ENCODE data around the gene KRT74.

The KRT74 gene

DNA sequence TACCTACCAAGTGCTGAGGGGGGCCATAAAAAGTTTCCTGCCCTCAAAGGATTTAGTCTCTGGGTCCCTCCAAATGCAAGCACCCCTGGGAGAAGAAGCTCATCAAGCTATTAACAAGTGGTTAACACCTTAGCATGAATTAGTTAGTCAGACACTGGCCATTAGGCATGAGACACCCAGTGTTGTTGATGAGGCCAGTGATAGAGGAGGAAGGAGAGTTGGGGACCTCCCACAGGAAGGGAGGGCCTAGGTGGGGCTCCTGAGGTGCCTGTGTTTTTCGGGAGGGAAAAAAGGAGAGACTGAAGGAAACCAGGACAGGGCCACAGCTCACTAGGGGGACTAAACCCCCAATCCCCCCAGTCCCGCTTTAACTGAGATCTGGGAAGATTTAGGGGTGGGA lies 16.2 kb downstream of the KRT74 start:
- H2BK15ac ChIP-seq (replicated peaks; ENCODE audit: low read depth): no peak overlapping the region
- H3K27me3 ChIP-seq (ENCODE audit: insufficient read depth, low read length, poor library complexity): no peaks in the 10 kb centered on the region
- no peak for DNase-seq
- H2BK5ac ChIP-seq (ENCODE audit: low read length): no peak overlapping the region
- H3K79me1 ChIP-seq (ENCODE audit: low read length): no peaks in the 10 kb centered on the region
- peaks cover 2% of the 10 kb centered on the region for H3K4me1 ChIP-seq (ENCODE audit: control insufficient read depth, low read depth, low read length)
- H3K56ac ChIP-seq (ENCODE audit: low read length): no peak overlapping the region
- H4K8ac ChIP-seq (ENCODE audit: low read depth, low read length): no peak overlapping the region
- no peak overlapping the region for H3K27ac ChIP-seq (ENCODE audit: low read depth, low read length)
- no peak overlapping the region for H3K23ac ChIP-seq (ENCODE audit: low read length)
- no peak overlapping the region for H3K18ac ChIP-seq (ENCODE audit: low read length)
- H3K4me3 ChIP-seq (ENCODE audit: low read length): no peak overlapping the region
- no peaks in the 10 kb centered on the region for H3K36me3 ChIP-seq (ENCODE audit: control insufficient read depth, insufficient read depth, low read length)
- no peak overlapping the region for H2AK5ac ChIP-seq (ENCODE audit: low read length)
- no peak overlapping the region for H3K9ac ChIP-seq (ENCODE audit: low read length)
- H3K79me2 ChIP-seq (ENCODE audit: control insufficient read depth, insufficient read depth, low read length): no peaks in the 10 kb centered on the region
- H4K5ac ChIP-seq (ENCODE audit: low read length): no peak overlapping the region
- WGBS (ENCODE audit: extremely low coverage, insufficient coverage, low lambda C conversion rate): no CpG with 5 or more reads among the region's 2 CpGs
- no peak overlapping the region for H3K4ac ChIP-seq (ENCODE audit: low read depth, low read length)
- H3K4me2 ChIP-seq (ENCODE audit: low read length): no peak overlapping the region
- no peak overlapping the region for H2BK120ac ChIP-seq (ENCODE audit: low read depth, low read length)

DNA sequence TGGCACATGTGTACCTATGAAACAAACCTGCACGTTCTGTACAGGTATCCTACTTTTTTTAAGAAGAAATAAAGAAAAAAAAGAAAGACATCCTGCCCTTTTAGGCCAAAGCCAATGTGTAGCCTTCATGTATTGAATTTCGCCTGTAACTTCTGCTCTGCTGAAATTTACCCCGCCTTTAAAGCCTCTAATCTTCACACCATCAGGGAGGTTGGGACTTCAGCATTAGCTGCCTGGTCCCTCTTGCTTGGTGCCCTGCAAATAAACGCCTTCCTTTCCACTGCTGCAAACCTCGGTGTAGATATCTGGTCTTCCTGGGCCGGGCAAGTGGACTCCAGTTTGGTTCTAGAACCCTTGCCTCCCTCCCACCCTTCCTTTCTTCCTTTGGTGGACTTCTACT lies 18.1 kb downstream of the KRT74 start:
- Histone ChIP-seq H2BK120ac (ENCODE audit: low read depth, low read length) (no peak overlapping the region), H4K8ac (ENCODE audit: low read depth, low read length) (no peak overlapping the region), H4K5ac (ENCODE audit: low read length) (no peak overlapping the region), H2BK15ac (replicated peaks; ENCODE audit: low read depth) (no peak overlapping the region), H3K18ac (ENCODE audit: low read length) (no peak overlapping the region), H3K79me1 (ENCODE audit: low read length) (no peaks in the 10 kb centered on the region), H2BK5ac (ENCODE audit: low read length) (no peak overlapping the region), H3K4me2 (ENCODE audit: low read length) (no peak overlapping the region), H3K4me1 (ENCODE audit: control insufficient read depth, low read depth, low read length) (peaks cover 2% of the 10 kb centered on the region), H3K4ac (ENCODE audit: low read depth, low read length) (no peak overlapping the region), H3K79me2 (ENCODE audit: control insufficient read depth, insufficient read depth, low read length) (no peaks in the 10 kb centered on the region), H3K4me3 (ENCODE audit: low read length) (no peak overlapping the region), H3K27me3 (ENCODE audit: insufficient read depth, low read length, poor library complexity) (no peaks in the 10 kb centered on the region), H3K9ac (ENCODE audit: low read length) (no peak overlapping the region), H3K23ac (ENCODE audit: low read length) (no peak overlapping the region), H3K56ac (ENCODE audit: low read length) (no peak overlapping the region), H2AK5ac (ENCODE audit: low read length) (no peak overlapping the region), H3K36me3 (ENCODE audit: control insufficient read depth, insufficient read depth, low read length) (no peaks in the 10 kb centered on the region), H3K27ac (ENCODE audit: low read depth, low read length) (no peak overlapping the region)
- DNase-seq: peak; percentile 53
- WGBS (ENCODE audit: extremely low coverage, insufficient coverage, low lambda C conversion rate): no CpG with 5 or more reads among the region's 6 CpGs

DNA sequence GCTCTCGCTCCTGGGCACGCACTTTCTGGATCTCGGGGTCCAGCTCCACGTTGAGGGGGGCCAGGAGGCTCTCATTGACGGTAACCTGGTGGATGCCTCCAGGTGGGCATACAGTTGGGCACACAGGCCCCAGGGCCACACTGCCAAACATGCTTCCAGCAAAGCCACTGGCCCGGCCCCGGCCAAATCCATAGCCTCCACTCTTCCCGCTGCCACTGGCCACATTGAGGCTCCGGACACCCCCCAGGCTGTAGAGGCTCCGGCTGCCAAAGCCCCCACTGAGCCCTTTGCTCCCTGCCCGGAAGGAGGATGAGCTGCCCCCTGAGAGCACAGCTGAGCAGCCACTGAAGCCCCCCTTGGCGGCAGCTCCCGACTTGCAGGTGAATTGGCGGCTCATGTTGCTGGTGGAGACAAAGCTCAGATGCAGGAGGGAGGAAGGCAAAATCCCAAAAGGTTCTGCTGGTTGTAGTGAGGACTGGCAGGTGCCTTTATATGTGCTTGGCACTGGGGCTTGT lies 20.9 kb downstream of the KRT74 start, which contains the start of gene KRT71:
Gene KRT71, minus strand, starts transcription at position 465 of the 515 bp plus-strand sequence. Its CDS starts 68 bp downstream, at position 397.
- H3K23ac ChIP-seq (ENCODE audit: low read length): no peak within 1 kb of the TSS
- H3K56ac ChIP-seq (ENCODE audit: low read length): no peak within 1 kb of the TSS
- H3K18ac ChIP-seq (ENCODE audit: low read length): no peak within 1 kb of the TSS
- H3K79me2 ChIP-seq (ENCODE audit: control insufficient read depth, insufficient read depth, low read length): no peaks in the 10 kb centered on the region
- H4K5ac ChIP-seq (ENCODE audit: low read length): no peak within 1 kb of the TSS
- whole genome bisulfite sequencing (ENCODE audit: extremely low coverage, insufficient coverage, low lambda C conversion rate): no CpG with 5 or more reads among the region's 14 CpGs
- no peak within 1 kb of the TSS for H3K4ac ChIP-seq (ENCODE audit: low read depth, low read length)
- no peak within 1 kb of the TSS for H3K27ac ChIP-seq (ENCODE audit: low read depth, low read length)
- H2BK15ac ChIP-seq (replicated peaks; ENCODE audit: low read depth): no peak within 1 kb of the TSS
- no peaks in the 10 kb centered on the region for H3K79me1 ChIP-seq (ENCODE audit: low read length)
- no peak within 1 kb of the TSS for H3K9ac ChIP-seq (ENCODE audit: low read length)
- no peak within 1 kb of the TSS for H3K4me2 ChIP-seq (ENCODE audit: low read length)
- no peak within 1 kb of the TSS for H2BK5ac ChIP-seq (ENCODE audit: low read length)
- H2BK120ac ChIP-seq (ENCODE audit: low read depth, low read length): no peak within 1 kb of the TSS
- DNase-seq: no peak
- H3K36me3 ChIP-seq (ENCODE audit: control insufficient read depth, insufficient read depth, low read length): no peaks in the 10 kb centered on the region
- H3K4me3 ChIP-seq (ENCODE audit: low read length): no peak within 1 kb of the TSS
- H3K27me3 ChIP-seq (ENCODE audit: insufficient read depth, low read length, poor library complexity): no peaks in the 10 kb centered on the region
- H4K8ac ChIP-seq (ENCODE audit: low read depth, low read length): no peak within 1 kb of the TSS
- no peak within 1 kb of the TSS for H2AK5ac ChIP-seq (ENCODE audit: low read length)
- peaks cover 2% of the 10 kb centered on the region for H3K4me1 ChIP-seq (ENCODE audit: control insufficient read depth, low read depth, low read length)

GRCh38 chr12:52552055-52552454 lies 21.6 kb downstream of the KRT74 start:
- Histone ChIP-seq H3K27me3 (ENCODE audit: insufficient read depth, low read length, poor library complexity) (no peaks in the 10 kb centered on the region), H3K9ac (ENCODE audit: low read length) (no peak overlapping the region), H3K36me3 (ENCODE audit: control insufficient read depth, insufficient read depth, low read length) (no peaks in the 10 kb centered on the region), H2BK5ac (ENCODE audit: low read length) (no peak overlapping the region), H2BK120ac (ENCODE audit: low read depth, low read length) (no peak overlapping the region), H3K56ac (ENCODE audit: low read length) (no peak overlapping the region), H3K4me3 (ENCODE audit: low read length) (no peak overlapping the region), H3K23ac (ENCODE audit: low read length) (no peak overlapping the region), H3K4me1 (ENCODE audit: control insufficient read depth, low read depth, low read length) (peaks cover 2% of the 10 kb centered on the region), H4K8ac (ENCODE audit: low read depth, low read length) (no peak overlapping the region), H3K18ac (ENCODE audit: low read length) (no peak overlapping the region), H2AK5ac (ENCODE audit: low read length) (no peak overlapping the region), H2BK15ac (replicated peaks; ENCODE audit: low read depth) (no peak overlapping the region), H3K4me2 (ENCODE audit: low read length) (no peak overlapping the region), H4K5ac (ENCODE audit: low read length) (no peak overlapping the region), H3K27ac (ENCODE audit: low read depth, low read length) (no peak overlapping the region), H3K79me1 (ENCODE audit: low read length) (no peaks in the 10 kb centered on the region), H3K79me2 (ENCODE audit: control insufficient read depth, insufficient read depth, low read length) (no peaks in the 10 kb centered on the region), H3K4ac (ENCODE audit: low read depth, low read length) (no peak overlapping the region)
- DNase-seq: no peak
- no CpG with 5 or more reads among the region's 5 CpGs for WGBS (ENCODE audit: extremely low coverage, insufficient coverage, low lambda C conversion rate)

DNA sequence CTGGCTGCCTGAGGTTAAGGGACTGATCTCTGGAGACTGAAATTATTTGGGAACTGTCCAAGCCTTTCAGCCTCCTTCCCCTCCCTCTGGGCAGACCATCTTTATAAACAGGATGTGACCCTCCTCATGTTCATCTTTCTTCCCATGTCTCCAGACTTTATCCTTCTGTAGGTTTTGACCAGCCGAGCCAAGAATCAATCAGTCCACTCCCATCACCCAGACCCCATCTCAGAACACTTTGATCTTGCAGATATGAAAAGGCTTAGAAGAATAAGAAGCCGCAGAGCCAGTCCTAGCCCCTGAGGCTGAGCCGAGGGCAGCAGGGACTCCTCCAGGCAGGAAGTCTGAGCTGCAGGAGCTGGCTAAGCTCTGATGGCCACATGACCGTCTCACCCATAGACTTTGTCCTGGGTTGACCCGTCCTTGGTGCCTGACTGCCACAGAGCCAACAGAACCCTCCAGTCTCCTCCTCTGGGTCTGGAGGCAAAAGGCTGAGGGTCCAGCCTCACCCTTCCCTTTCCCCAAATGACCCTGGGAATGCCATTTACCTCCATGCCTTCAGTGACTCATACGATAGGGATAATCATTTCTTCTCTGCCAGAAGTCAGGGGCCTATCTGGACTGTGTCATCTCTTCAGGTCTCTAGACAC lies 22.3 kb downstream of the KRT74 start:
- Histone ChIP-seq H3K56ac (ENCODE audit: low read length) (no peak overlapping the region), H3K27me3 (ENCODE audit: insufficient read depth, low read length, poor library complexity) (no peaks in the 10 kb centered on the region), H2BK120ac (ENCODE audit: low read depth, low read length) (no peak overlapping the region), H3K9ac (ENCODE audit: low read length) (no peak overlapping the region), H3K4ac (ENCODE audit: low read depth, low read length) (no peak overlapping the region), H2AK5ac (ENCODE audit: low read length) (no peak overlapping the region), H3K4me1 (ENCODE audit: control insufficient read depth, low read depth, low read length) (peaks cover 2% of the 10 kb centered on the region), H3K4me2 (ENCODE audit: low read length) (no peak overlapping the region), H3K79me2 (ENCODE audit: control insufficient read depth, insufficient read depth, low read length) (no peaks in the 10 kb centered on the region), H3K36me3 (ENCODE audit: control insufficient read depth, insufficient read depth, low read length) (no peaks in the 10 kb centered on the region), H3K23ac (ENCODE audit: low read length) (no peak overlapping the region), H4K5ac (ENCODE audit: low read length) (no peak overlapping the region), H4K8ac (ENCODE audit: low read depth, low read length) (no peak overlapping the region), H3K18ac (ENCODE audit: low read length) (no peak overlapping the region), H2BK15ac (replicated peaks; ENCODE audit: low read depth) (no peak overlapping the region), H3K27ac (ENCODE audit: low read depth, low read length) (no peak overlapping the region), H3K4me3 (ENCODE audit: low read length) (no peak overlapping the region), H3K79me1 (ENCODE audit: low read length) (no peaks in the 10 kb centered on the region), H2BK5ac (ENCODE audit: low read length) (no peak overlapping the region)
- DNase-seq: peak; percentile 11
- WGBS (ENCODE audit: extremely low coverage, insufficient coverage, low lambda C conversion rate): no CpG with 5 or more reads among the region's 6 CpGs

DNA sequence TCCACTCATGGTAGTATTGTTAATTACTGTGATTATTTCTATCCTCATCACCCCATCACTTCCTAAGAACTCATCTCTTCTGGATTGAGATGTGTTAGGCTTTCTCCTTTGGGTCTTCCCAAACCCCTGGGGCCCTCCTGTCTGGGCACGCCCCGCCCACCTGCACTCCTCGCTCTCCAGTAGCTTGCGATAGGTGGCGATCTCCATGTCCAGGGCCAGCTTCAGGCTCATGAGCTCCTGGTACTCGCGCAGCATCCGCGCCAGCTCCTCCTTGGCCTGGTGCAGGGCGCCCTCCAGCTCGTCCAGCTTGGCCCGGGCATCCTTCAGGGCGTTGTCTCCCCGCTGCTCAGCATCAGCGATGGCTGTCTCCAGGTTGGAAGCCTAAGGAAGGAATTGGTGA lies 27.5 kb downstream of the KRT74 start:
- Histone ChIP-seq H3K79me2 (ENCODE audit: control insufficient read depth, insufficient read depth, low read length) (no peaks in the 10 kb centered on the region), H3K27me3 (ENCODE audit: insufficient read depth, low read length, poor library complexity) (no peaks in the 10 kb centered on the region), H3K18ac (ENCODE audit: low read length) (no peak overlapping the region), H4K5ac (ENCODE audit: low read length) (no peak overlapping the region), H3K23ac (ENCODE audit: low read length) (no peak overlapping the region), H3K79me1 (ENCODE audit: low read length) (no peaks in the 10 kb centered on the region), H3K27ac (ENCODE audit: low read depth, low read length) (no peak overlapping the region), H2BK120ac (ENCODE audit: low read depth, low read length) (no peak overlapping the region), H3K36me3 (ENCODE audit: control insufficient read depth, insufficient read depth, low read length) (no peaks in the 10 kb centered on the region), H2BK15ac (replicated peaks; ENCODE audit: low read depth) (no peak overlapping the region), H3K4me3 (ENCODE audit: low read length) (no peak overlapping the region), H3K4ac (ENCODE audit: low read depth, low read length) (no peak overlapping the region), H4K8ac (ENCODE audit: low read depth, low read length) (no peak overlapping the region), H2BK5ac (ENCODE audit: low read length) (no peak overlapping the region), H3K4me1 (ENCODE audit: control insufficient read depth, low read depth, low read length) (no peaks in the 10 kb centered on the region), H3K4me2 (ENCODE audit: low read length) (no peak overlapping the region), H3K56ac (ENCODE audit: low read length) (no peak overlapping the region), H2AK5ac (ENCODE audit: low read length) (no peak overlapping the region), H3K9ac (ENCODE audit: low read length) (no peak overlapping the region)
- WGBS (ENCODE audit: extremely low coverage, insufficient coverage, low lambda C conversion rate): no CpG with 5 or more reads among the region's 15 CpGs
- no peak for DNase-seq

All from mesendoderm (in vitro differentiated cells).